Diencephalon (tissue), 1 donor: ENCODE measurements around the gene CTSL. TPM values are rescaled to one million over a fixed set of nuclear protein-coding genes. Genes with fewer than 3 reads are reported as not detected.

Experiments
- total RNA-seq: library from RNA; depleted of rRNA; stranded (reverse); fragments of >200 nt; gene quantifications from one replicate; pipeline ENCODE4 v1.2.3, GENCODE V29; 2014

Gene CTSL
- total RNA-seq: 36.7 TPM

GRCh38 chr9:87725900-87726709, at the start of gene CTSL:
Gene CTSL (plus strand): TSS chr9:87726119. CDS start chr9:87727604, 1,485 bp downstream.

Other genes starting within 250 kb of the CTSL start
- 76.8 TPM for gene DAPK1, start 228.3 kb upstream of the CTSL start, total RNA-seq
- not detected for gene SPATA31E1, start 156.8 kb downstream of the CTSL start, total RNA-seq
- gene SPATA31C1, start 191.8 kb downstream of the CTSL start, total RNA-seq: not detected
- gene CDK20, start 248.4 kb downstream of the CTSL start, total RNA-seq: 23.1 TPM